Osteocyte (in vitro differentiated cells): ENCODE measurements around the gene B3GALT6. TPM values are rescaled to one million over a fixed set of nuclear protein-coding genes. Genes with fewer than 3 reads are reported as not detected.
A peak's percentile ranks its signal among the peaks of the same experiment; 100 is the strongest.

Experiments used
- DNase-seq: peaks from one replicate; pipeline ENCODE4 v3.0.0; 2021; ENCODE audit warnings: mixed read lengths; ENCODE audit not compliant: unreplicated experiment; ENCODE audit errors: extremely low spot score
- H3K27ac Mint-ChIP-seq: one replicate; pipeline ENCODE4 v1.8.0; 2021; ENCODE audit warnings: mild to moderate bottlenecking, mixed read lengths; ENCODE audit not compliant: unreplicated experiment
- H3K27me3 Mint-ChIP-seq: one replicate; pipeline ENCODE4 v1.8.0; 2021; ENCODE audit warnings: mixed read lengths; ENCODE audit not compliant: unreplicated experiment
- H3K36me3 Mint-ChIP-seq: one replicate; pipeline ENCODE4 v1.8.0; 2021; ENCODE audit warnings: mixed read lengths; ENCODE audit not compliant: unreplicated experiment
- H3K4me1 Mint-ChIP-seq: one replicate; pipeline ENCODE4 v1.8.0; 2021; ENCODE audit warnings: mixed read lengths; ENCODE audit not compliant: unreplicated experiment
- H3K4me3 Mint-ChIP-seq: one replicate; pipeline ENCODE4 v1.8.0; 2021; ENCODE audit warnings: mild to moderate bottlenecking, moderate library complexity, mixed read lengths; ENCODE audit not compliant: unreplicated experiment
- H3K9me3 Mint-ChIP-seq: one replicate; pipeline ENCODE4 v1.8.0; 2021; ENCODE audit warnings: mixed read lengths; ENCODE audit not compliant: unreplicated experiment
- long read RNA-seq: library from polyadenylated mRNA; unstranded; transcript quantifications from one replicate; pipeline ENCODE4 v2.0.0, GENCODE V29; 2021
- total RNA-seq: library from RNA; stranded (reverse); gene quantifications from 2 replicates; pipeline ENCODE4 v1.2.1, GENCODE V29; 2021
- TF ChIP-seq, protein P1 (sequence below): fragments of 200-600 bp; sonication (generic); IDR thresholded peaks from 2 replicates; pipeline ENCODE4 v1.5.0; 2021; ENCODE audit warnings: antibody characterized with exemption, mild to moderate bottlenecking, moderate library complexity

B3GALT6 gene
- total RNA-seq, result 38.6 and 39.8 TPM in 2 replicates
- long read RNA-seq, transcript B3GALT6-201 (1 exons, 2,783 nt), result major isoform, 7 of 7 reads
- long read RNA-seq, partial matches to known transcripts, result 0 of 7 reads
- long read RNA-seq, other reads (novel, unspliced or antisense), result 0 of 7 reads

DNA sequence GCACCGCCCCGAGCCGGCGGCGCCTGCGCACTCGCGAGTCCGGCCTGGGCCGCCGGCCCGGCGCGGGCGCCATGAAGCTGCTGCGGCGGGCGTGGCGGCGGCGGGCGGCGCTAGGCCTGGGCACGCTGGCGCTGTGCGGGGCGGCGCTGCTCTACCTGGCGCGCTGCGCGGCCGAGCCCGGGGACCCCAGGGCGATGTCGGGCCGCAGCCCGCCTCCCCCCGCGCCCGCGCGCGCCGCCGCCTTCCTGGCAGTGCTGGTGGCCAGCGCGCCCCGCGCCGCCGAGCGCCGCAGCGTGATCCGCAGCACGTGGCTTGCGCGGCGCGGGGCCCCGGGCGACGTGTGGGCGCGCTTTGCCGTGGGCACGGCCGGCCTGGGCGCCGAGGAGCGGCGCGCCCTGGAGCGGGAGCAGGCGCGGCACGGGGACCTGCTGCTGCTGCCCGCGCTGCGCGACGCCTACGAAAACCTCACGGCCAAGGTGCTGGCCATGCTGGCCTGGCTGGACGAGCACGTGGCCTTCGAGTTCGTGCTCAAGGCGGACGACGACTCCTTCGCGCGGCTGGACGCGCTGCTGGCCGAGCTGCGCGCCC is at the start of gene B3GALT6:
Gene B3GALT6, plus strand, starts transcription at position 30 of the 588 bp plus-strand sequence. Its CDS starts 42 bp downstream, at position 72.
- TF ChIP-seq, protein P1, sequence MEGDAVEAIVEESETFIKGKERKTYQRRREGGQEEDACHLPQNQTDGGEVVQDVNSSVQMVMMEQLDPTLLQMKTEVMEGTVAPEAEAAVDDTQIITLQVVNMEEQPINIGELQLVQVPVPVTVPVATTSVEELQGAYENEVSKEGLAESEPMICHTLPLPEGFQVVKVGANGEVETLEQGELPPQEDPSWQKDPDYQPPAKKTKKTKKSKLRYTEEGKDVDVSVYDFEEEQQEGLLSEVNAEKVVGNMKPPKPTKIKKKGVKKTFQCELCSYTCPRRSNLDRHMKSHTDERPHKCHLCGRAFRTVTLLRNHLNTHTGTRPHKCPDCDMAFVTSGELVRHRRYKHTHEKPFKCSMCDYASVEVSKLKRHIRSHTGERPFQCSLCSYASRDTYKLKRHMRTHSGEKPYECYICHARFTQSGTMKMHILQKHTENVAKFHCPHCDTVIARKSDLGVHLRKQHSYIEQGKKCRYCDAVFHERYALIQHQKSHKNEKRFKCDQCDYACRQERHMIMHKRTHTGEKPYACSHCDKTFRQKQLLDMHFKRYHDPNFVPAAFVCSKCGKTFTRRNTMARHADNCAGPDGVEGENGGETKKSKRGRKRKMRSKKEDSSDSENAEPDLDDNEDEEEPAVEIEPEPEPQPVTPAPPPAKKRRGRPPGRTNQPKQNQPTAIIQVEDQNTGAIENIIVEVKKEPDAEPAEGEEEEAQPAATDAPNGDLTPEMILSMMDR, result no peak
- Mint-ChIP-seq H3K36me3 (peaks cover 8% of the 10 kb centered on the region), H3K27ac (peak within 1 kb of the TSS; percentile 92), H3K27me3 (no peaks in the 10 kb centered on the region), H3K4me1 (peaks cover 38% of the 10 kb centered on the region), H3K9me3 (no peaks in the 10 kb centered on the region), H3K4me3 (peak within 1 kb of the TSS; percentile 87)
- no peak for DNase-seq

DNA sequence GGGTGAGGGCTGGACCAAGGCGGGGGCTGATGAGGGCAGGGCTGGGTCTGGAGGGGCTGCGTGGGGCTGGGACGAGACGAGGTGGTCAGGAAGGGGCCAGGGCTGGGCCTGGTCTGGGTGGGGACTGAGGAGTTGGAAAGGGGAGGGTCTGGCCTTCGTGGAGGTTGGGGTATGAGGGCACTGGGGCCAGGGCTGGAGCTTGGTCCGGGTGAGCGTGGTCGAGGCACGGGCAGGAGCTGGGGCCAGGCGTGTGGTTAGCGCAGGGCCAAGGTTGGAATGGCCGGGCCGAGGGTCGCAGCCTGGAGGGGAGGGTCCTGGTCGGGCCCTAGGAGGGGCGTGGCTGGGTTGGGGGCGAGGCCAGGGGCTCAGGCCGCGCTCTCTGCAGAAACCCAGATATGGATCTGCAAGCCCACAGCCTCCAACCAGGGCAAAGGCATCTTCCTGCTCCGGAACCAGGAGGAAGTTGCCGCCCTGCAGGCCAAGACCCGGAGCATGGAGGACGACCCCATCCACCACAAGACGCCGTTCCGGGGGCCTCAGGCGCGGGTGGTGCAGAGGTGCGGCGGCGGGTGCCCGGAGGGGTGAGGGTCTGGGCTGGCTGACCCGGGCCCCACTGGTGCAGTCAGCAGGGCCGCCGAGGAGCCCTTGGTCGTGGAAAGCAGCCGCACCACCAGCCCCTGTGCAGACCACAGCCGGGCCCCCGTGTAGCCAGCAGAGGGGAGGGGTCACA is 49.4 kb upstream of the B3GALT6 start:
- no peak for DNase-seq
- Mint-ChIP-seq H3K36me3 (no peaks in the 10 kb centered on the region), H3K27ac (no peak overlapping the region), H3K27me3 (peaks cover 2% of the 10 kb centered on the region), H3K4me1 (no peaks in the 10 kb centered on the region), H3K4me3 (no peak overlapping the region), H3K9me3 (no peaks in the 10 kb centered on the region)
- TF ChIP-seq, protein P1, result no peak

DNA sequence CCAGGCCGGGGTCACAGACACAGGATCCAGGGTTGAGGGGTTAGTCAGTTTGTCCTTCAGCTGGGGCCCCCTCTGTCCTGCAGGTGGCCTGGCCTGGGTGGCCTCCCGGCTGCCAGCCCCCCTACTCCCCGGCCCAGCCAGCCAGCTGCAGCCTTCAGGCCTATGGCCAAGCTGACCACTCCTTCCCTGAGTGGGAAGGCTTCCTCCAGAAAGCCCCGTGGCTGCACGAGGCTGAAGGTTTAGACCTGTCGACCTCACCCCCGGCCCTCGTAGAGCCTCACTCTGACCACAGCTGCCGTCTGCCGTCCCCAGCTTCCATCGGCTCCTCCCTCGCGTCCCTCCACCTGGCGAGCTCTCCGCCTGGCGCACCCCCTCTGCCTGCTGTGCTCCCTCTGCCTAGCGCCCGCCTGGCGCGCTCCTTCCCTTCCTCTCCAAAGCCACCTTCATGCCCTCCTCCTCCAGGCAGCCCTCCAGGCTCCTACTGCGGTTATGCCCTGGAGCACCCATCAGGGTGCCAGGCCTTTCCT is 48.8 kb upstream of the B3GALT6 start:
- TF ChIP-seq, protein P1, result no peak
- Mint-ChIP-seq H3K27ac (no peak overlapping the region), H3K4me3 (no peak overlapping the region), H3K27me3 (peaks cover 2% of the 10 kb centered on the region), H3K4me1 (no peaks in the 10 kb centered on the region), H3K36me3 (no peaks in the 10 kb centered on the region), H3K9me3 (no peaks in the 10 kb centered on the region)
- no peak for DNase-seq

DNA sequence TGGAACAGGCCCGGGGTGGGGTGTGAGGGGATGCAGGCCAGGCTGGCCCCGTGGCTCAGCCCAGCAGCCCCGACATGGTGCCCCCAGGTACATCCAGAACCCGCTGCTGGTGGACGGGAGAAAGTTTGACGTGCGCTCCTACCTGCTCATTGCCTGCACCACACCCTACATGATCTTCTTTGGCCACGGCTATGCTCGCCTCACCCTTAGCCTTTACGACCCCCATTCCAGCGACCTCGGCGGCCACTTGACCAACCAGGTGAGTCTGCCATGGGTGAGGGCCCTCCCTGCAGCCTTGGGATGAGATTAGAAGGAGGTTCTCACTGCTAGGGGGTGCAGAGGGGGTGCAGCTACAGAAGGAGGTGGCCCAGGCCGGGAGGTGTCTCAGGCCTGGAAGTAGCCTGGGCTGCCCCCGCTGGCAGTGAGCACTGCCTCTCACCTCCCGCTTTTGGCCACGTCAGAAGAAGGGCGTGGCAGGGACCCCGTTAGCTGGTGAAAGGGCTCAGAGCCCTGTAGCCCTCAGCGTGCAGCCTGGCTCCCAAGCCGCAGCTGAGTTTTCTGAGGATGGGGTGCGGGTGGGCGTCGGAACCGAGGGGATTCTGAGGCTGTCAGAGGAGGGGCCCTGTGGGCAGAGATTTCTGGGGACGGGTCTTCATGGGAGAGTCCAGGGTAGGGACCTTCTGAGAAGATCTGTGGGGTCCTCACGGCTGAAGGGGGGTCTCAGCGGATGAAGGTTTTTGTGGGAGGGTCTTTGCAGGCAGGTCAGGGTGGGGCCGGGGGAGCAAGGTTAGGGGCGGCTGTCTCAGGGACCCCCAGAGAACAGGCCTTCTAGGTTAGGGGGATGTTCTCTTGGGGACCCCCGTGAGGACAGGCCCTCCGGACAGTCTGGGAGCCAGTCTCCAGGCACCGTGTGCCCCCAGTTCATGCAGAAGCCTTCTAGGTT is 47.9 kb upstream of the B3GALT6 start:
- peaks cover 7% of the 10 kb centered on the region for H3K27me3 Mint-ChIP-seq
- no peak for DNase-seq

More for the DNA sequence above, 47.9 kb upstream of the B3GALT6 start:
- no peak overlapping the region for H3K27ac Mint-ChIP-seq
- no peaks in the 10 kb centered on the region for H3K36me3 Mint-ChIP-seq
- H3K4me3 Mint-ChIP-seq, result no peak overlapping the region
- no peaks in the 10 kb centered on the region for H3K4me1 Mint-ChIP-seq
- TF ChIP-seq, protein P1, result no peak
- H3K9me3 Mint-ChIP-seq, result no peaks in the 10 kb centered on the region
